CD4-positive, alpha-beta T cell (primary cell): ENCODE data around the gene GLCE. TPM values are rescaled to one million over a fixed set of nuclear protein-coding genes. Genes with fewer than 3 reads are reported as not detected.
A peak's percentile ranks its signal among the peaks of the same experiment; 100 is the strongest.

Experiments used
- ATAC-seq: fragments of 200-7000 bp; cut with Tn5 transposase; one replicate; pipeline ENCODE4 v1.10.0; 2022; ENCODE audit warnings: mild to moderate bottlenecking; ENCODE audit not compliant: poor library complexity
- CTCF ChIA-PET: fragments of 350-600 bp; sonication (Branson Sonifier 250); formaldehyde crosslinking; loops from one replicate; lab custom pipeline; 2021; ENCODE audit warnings: antibody characterized with exemption, inconsistent platforms; lab: Charles Lee
- POLR2A ChIA-PET: fragments of 350-600 bp; sonication (Branson Sonifier 250); formaldehyde crosslinking; loops from one replicate; lab custom pipeline; 2021; ENCODE audit warnings: antibody characterized with exemption, inconsistent platforms; lab: Charles Lee
- DNase-seq, 14 experiments: peaks; one replicate each; pipeline ENCODE4 v3.0.0-alpha.2; 2013 to 2020; ENCODE audit warnings: mixed read lengths in 2 of 14
- H3K27ac ChIP-seq, 2 donors: one replicate each; pipeline versions ENCODE4 v1.5.1 to v1.7.0; 2013; ENCODE audit warnings: low read length in 2 of 2, low read depth in 1 of 2, mild to moderate bottlenecking in 1 of 2
- H3K27me3 ChIP-seq, 2 experiments: 1 replicate in 1 of 2; 2 replicates in 1 of 2; pipeline versions ENCODE4 v1.6.1 to v1.7.0; 2013; ENCODE audit warnings: low read length in 2 of 2, control low read depth in 1 of 2, mild to moderate bottlenecking in 1 of 2, moderate library complexity in 1 of 2; ENCODE audit not compliant: insufficient read depth in 2 of 2, control insufficient read depth in 1 of 2
- H3K36me3 ChIP-seq: one replicate; pipeline ENCODE4 v1.6.1; 2013; ENCODE audit warnings: low read length, control low read depth; ENCODE audit not compliant: insufficient read depth
- H3K4me1 ChIP-seq: one replicate; pipeline ENCODE4 v1.6.1; 2013; ENCODE audit warnings: low read length, control low read depth; ENCODE audit not compliant: insufficient read depth
- H3K4me3 ChIP-seq: one replicate; pipeline ENCODE4 v1.5.1; 2013; ENCODE audit warnings: mild to moderate bottlenecking, low read length, moderate library complexity
- H3K9me3 ChIP-seq, 2 experiments: 1 replicate in 1 of 2; 2 replicates in 1 of 2; pipeline versions ENCODE4 v1.6.1 to v1.7.0; 2013; ENCODE audit warnings: low read length in 2 of 2, mild to moderate bottlenecking in 2 of 2, control low read depth in 1 of 2, moderate library complexity in 1 of 2; ENCODE audit not compliant: control insufficient read depth in 1 of 2, insufficient read depth in 1 of 2
- H3K27ac Mint-ChIP-seq: one replicate; pipeline ENCODE4 v1.8.0; 2020; ENCODE audit warnings: mixed read lengths
- H3K27me3 Mint-ChIP-seq: one replicate; pipeline ENCODE4 v1.8.0; 2021; ENCODE audit warnings: mixed read lengths
- H3K36me3 Mint-ChIP-seq: one replicate; pipeline ENCODE4 v1.8.0; 2021; ENCODE audit warnings: low read depth, mixed read lengths
- H3K4me1 Mint-ChIP-seq: one replicate; pipeline ENCODE4 v1.8.0; 2021; ENCODE audit warnings: low read depth, mixed read lengths
- H3K4me3 Mint-ChIP-seq: one replicate; pipeline ENCODE4 v1.8.0; 2020; ENCODE audit warnings: mild to moderate bottlenecking, mixed read lengths
- H3K9me3 Mint-ChIP-seq: one replicate; pipeline ENCODE4 v1.8.0; 2020; ENCODE audit warnings: mixed read lengths
- CTCF ChIP-seq: fragments of 200-600 bp; IDR thresholded peaks from one replicate; pipeline ENCODE4 v1.8.0; 2022; ENCODE audit warnings: antibody characterized with exemption, mild to moderate bottlenecking
- intact Hi-C, 2 experiments: fragments of 100-400 bp; cut with DNase I in 1 of 2; cut with micrococcal nuclease in 1 of 2; formaldehyde crosslinking; loops; one replicate each; pipeline versions ENCODE4 v1.15.1 to v1.9.0; 2023 to 2025; cut with DNase I, micrococcal nuclease
- total RNA-seq, 174 experiments: library from RNA in 2 of 174; stranded (reverse) in 2 of 174; gene quantifications; one replicate each; pipeline ENCODE4 v1.2.3 and lab custom pipeline; 2021 to 2026

Gene GLCE
- total RNA-seq, 2 experiments from 2014 or later, result 3.2 TPM

GRCh38 chr15:69253156-69253555 lies 92.7 kb downstream of the GLCE start:
- intact Hi-C loops, result no loop called here
- DNase-seq (no peak), ATAC-seq (no peak)
- no peaks in the 10 kb centered on the region for H3K36me3 Mint-ChIP-seq
- Histone ChIP-seq H3K9me3 (no peaks in the 10 kb centered on the region), H3K4me1 (no peaks in the 10 kb centered on the region), H3K36me3 (no peaks in the 10 kb centered on the region), H3K27ac (no peak overlapping the region), H3K4me3 (no peak overlapping the region), H3K27me3 (no peaks in the 10 kb centered on the region)
- POLR2A ChIA-PET, result no interaction called here
- no peak overlapping the region for H3K4me3 Mint-ChIP-seq
- CTCF ChIA-PET, result no interaction called here
- H3K4me1 Mint-ChIP-seq, result no peaks in the 10 kb centered on the region
- no peaks in the 10 kb centered on the region for H3K9me3 Mint-ChIP-seq
- no peaks in the 10 kb centered on the region for H3K27me3 Mint-ChIP-seq
- H3K27ac Mint-ChIP-seq, result no peak overlapping the region
- no peak for TF ChIP-seq CTCF

- CTCF ChIA-PET, result no interaction called here
Measured at GRCh38 chr15:69265347-69265955, 105.0 kb downstream of the GLCE start.

GRCh38 chr15:69271217-69271616 lies 110.8 kb downstream of the GLCE start:
- no peaks in the 10 kb centered on the region for H3K36me3 Mint-ChIP-seq
- no peaks in the 10 kb centered on the region for H3K4me1 Mint-ChIP-seq
- H3K4me1 ChIP-seq, result no peaks in the 10 kb centered on the region
- H3K4me3 ChIP-seq, result no peak overlapping the region
- ChIA-PET POLR2A (no interaction called here), CTCF (no interaction called here)
- H3K36me3 ChIP-seq, result no peaks in the 10 kb centered on the region
- no peaks in the 10 kb centered on the region for H3K27me3 Mint-ChIP-seq
- DNase-seq (no peak), ATAC-seq (no peak)
- intact Hi-C loops, result no loop called here
- TF ChIP-seq CTCF, result no peak
- no peak overlapping the region for H3K27ac Mint-ChIP-seq
- no peaks in the 10 kb centered on the region for H3K9me3 Mint-ChIP-seq
- no peak overlapping the region for H3K4me3 Mint-ChIP-seq
- H3K27ac ChIP-seq, result no peak overlapping the region
- no peaks in the 10 kb centered on the region for H3K9me3 ChIP-seq
- H3K27me3 ChIP-seq, result no peaks in the 10 kb centered on the region

More at GRCh38 chr15:69265347-69265955, 105.0 kb downstream of the GLCE start:
- H3K4me3 Mint-ChIP-seq, result no peak overlapping the region
- Histone ChIP-seq H3K9me3 (no peaks in the 10 kb centered on the region), H3K36me3 (no peaks in the 10 kb centered on the region), H3K4me3 (no peak overlapping the region), H3K4me1 (no peaks in the 10 kb centered on the region), H3K27me3 (no peaks in the 10 kb centered on the region), H3K27ac (no peak overlapping the region)
- no peaks in the 10 kb centered on the region for H3K27me3 Mint-ChIP-seq
- H3K27ac Mint-ChIP-seq, result no peak overlapping the region
- ATAC-seq (no peak), DNase-seq (peak in 3 of 14 experiments; percentile 33 to 38 (median 36))
- peak; percentile 57 for TF ChIP-seq CTCF
- POLR2A ChIA-PET, result no interaction called here
- no peaks in the 10 kb centered on the region for H3K4me1 Mint-ChIP-seq
- H3K9me3 Mint-ChIP-seq, result no peaks in the 10 kb centered on the region
- intact Hi-C loops, result loop anchor here in 1 of 2 experiments (1.0 kb wide), 1 partner anchor 206 kb away; no protein-coding TSS in a partner anchor
- peaks cover 14% of the 10 kb centered on the region for H3K36me3 Mint-ChIP-seq
